ENCODE measurements around the gene GABRD.
"Not testable (repeated sequence)": the region's sequence is repeated elsewhere in the genome, so short reads cannot be mapped to it uniquely, and the experiment has no call there.

Gene GABRD

GRCh38 chr1:1973716-1974642 is 45.2 kb upstream of the GABRD start:
- DNase-seq (ENCODE audit: low spot score), result no peak
- TF ChIP-seq CTCF (IDR thresholded peaks at IDR 0.05; ENCODE audit: borderline replicate concordance, control extremely low read depth, extremely low read depth, insufficient read depth, missing control alignments), result no peak
- in situ Hi-C loops (cut with MboI; ENCODE audit: low sequenced_read_pairs, unreplicated experiment), result no loop called here

- no peak for TF ChIP-seq CTCF (IDR thresholded peaks at IDR 0.05; ENCODE audit: borderline replicate concordance, control extremely low read depth, extremely low read depth, insufficient read depth, missing control alignments)
- no peak for DNase-seq (ENCODE audit: low spot score)
- in situ Hi-C loops (cut with MboI; ENCODE audit: low sequenced_read_pairs, unreplicated experiment), result no loop called here
These were observed 44.3 kb upstream of the GABRD start for GRCh38 chr1:1974834-1975233.

- in situ Hi-C loops (cut with MboI; ENCODE audit: low sequenced_read_pairs, unreplicated experiment), result no loop called here
- no peak for TF ChIP-seq CTCF (IDR thresholded peaks at IDR 0.05; ENCODE audit: borderline replicate concordance, control extremely low read depth, extremely low read depth, insufficient read depth, missing control alignments)
- DNase-seq (ENCODE audit: low spot score), result no peak
These were observed 43.6 kb upstream of the GABRD start for GRCh38 chr1:1975535-1975934.

GRCh38 chr1:1976031-1976430 is 43.1 kb upstream of the GABRD start:
- DNase-seq (ENCODE audit: low spot score), result no peak
- in situ Hi-C loops (cut with MboI; ENCODE audit: low sequenced_read_pairs, unreplicated experiment), result no loop called here
- no peak for TF ChIP-seq CTCF (IDR thresholded peaks at IDR 0.05; ENCODE audit: borderline replicate concordance, control extremely low read depth, extremely low read depth, insufficient read depth, missing control alignments)

GRCh38 chr1:1978108-1978507 is 41.0 kb upstream of the GABRD start:
- in situ Hi-C loops (cut with MboI; ENCODE audit: low sequenced_read_pairs, unreplicated experiment), result no loop called here
- no peak for DNase-seq (ENCODE audit: low spot score)
- no peak for TF ChIP-seq CTCF (IDR thresholded peaks at IDR 0.05; ENCODE audit: borderline replicate concordance, control extremely low read depth, extremely low read depth, insufficient read depth, missing control alignments)

- in situ Hi-C loops (cut with MboI; ENCODE audit: low sequenced_read_pairs, unreplicated experiment); DNase-seq (ENCODE audit: low spot score): not testable (repeated sequence)
These were observed 40.3 kb upstream of the GABRD start for GRCh38 chr1:1978690-1979481.
